Myocyte (in vitro differentiated cells): ENCODE data around the gene MGAT4A. TPM values are rescaled to one million over a fixed set of nuclear protein-coding genes. Genes with fewer than 3 reads are reported as not detected.

Experiments
- DNase-seq: peaks from one replicate; pipeline ENCODE4 v3.0.0-alpha.2; 2012; ENCODE audit warnings: low read depth
- total RNA-seq: library from RNA; depleted of rRNA; stranded (reverse); fragments of >200 nt; gene quantifications from 2 replicates; pipeline ENCODE4 v1.2.3, GENCODE V29; 2014

Gene MGAT4A
- total RNA-seq, 1 donor from 2014 or later = 0.16 TPM

GRCh38 chr2:98573426-98573825, 157.5 kb downstream of the MGAT4A start:
- DNase-seq = no peak

- DNase-seq = no peak
These were observed 158.3 kb downstream of the MGAT4A start for GRCh38 chr2:98572676-98573075.

DNA sequence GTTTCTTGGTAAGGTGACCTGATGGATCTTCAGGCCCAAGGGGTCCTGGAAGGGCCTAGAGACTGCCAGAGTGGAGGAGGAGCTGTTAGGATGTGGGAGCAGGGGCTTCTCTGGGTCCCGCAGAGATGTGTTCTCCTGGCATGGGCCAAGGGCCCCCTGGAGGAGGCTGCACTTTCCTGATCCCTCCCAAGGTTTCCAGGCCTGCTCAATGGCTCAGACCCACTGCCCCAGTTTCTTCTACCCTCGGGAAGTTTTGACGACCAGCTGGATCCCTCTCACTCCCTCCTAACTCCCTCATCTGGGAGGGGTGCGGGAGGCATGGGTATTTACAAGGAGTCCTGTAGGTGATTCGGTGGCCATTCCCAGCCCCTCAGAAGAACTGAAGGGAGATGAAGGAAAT, 158.7 kb downstream of the MGAT4A start:
- DNase-seq = no peak

GRCh38 chr2:98571796-98572195, 159.1 kb downstream of the MGAT4A start:
- DNase-seq = no peak

DNA sequence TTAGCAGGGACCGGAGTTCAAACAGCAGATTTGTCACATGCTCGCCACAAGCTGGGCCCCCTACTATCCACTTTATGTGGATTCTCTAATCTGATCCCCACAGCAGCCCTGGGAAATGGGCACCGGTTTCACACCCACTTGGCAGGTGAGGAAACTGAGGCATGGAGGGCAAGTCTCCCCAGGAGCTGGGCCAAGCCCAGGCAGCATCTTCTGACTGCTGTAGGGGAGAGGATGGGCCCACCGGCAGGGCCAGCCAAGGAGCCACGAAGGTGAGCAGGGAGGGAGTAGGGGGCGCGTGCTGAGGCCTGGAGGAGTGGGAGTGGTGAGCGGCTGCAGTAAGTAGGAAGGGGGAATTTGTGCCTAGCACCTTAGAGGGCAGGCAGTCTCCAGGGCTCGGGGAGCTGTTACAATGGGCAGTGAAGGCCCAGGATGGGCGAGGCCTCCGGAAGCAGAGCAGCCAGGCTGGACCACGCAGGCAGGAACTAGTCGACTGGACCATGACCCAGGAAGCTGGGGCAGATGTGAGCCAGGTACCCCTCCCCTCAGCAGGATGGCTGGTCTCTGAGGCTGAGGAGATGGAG, 159.7 kb downstream of the MGAT4A start:
- DNase-seq = no peak

GRCh38 chr2:98570356-98570755, 160.6 kb downstream of the MGAT4A start:
- no peak for DNase-seq

- DNase-seq = no peak
These were observed 161.0 kb downstream of the MGAT4A start for GRCh38 chr2:98569915-98570314.

- DNase-seq = peak; percentile 7
These were observed 161.6 kb downstream of the MGAT4A start for GRCh38 chr2:98569197-98569793.

Other genes with a start within 250 kb of the MGAT4A start
- gene COA5, start 122.6 kb downstream of the MGAT4A start, total RNA-seq = 49.4 and 52.4 TPM in 2 replicates
- 56.5 and 69.1 TPM in 2 replicates for gene UNC50, start 122.5 kb downstream of the MGAT4A start, total RNA-seq
- 0.11 and 0.26 TPM in 2 replicates for gene CRACDL, start 205.1 kb upstream of the MGAT4A start, total RNA-seq